Duodenal mucosa (tissue), 2 donors: Measurements from ENCODE around the gene MAN2B2.

Experiments
- H3K27ac ChIP-seq: one replicate; pipeline ENCODE4 v1.7.0; 2013; ENCODE audit warnings: low read depth, low read length
- H3K27me3 ChIP-seq, 2 donors: one replicate each; pipeline ENCODE4 v1.7.0; 2013; ENCODE audit warnings: low read length in 2 of 2, control low read depth in 1 of 2; ENCODE audit not compliant: insufficient read depth in 2 of 2, control insufficient read depth in 1 of 2
- H3K36me3 ChIP-seq, 2 donors: one replicate each; pipeline ENCODE4 v1.7.0; 2013; ENCODE audit warnings: low read length in 2 of 2, control low read depth in 1 of 2; ENCODE audit not compliant: insufficient read depth in 2 of 2, control insufficient read depth in 1 of 2
- H3K4me1 ChIP-seq, 2 donors: one replicate each; pipeline ENCODE4 v1.7.0; 2013; ENCODE audit warnings: low read length in 2 of 2, control low read depth in 1 of 2; ENCODE audit not compliant: insufficient read depth in 2 of 2, control insufficient read depth in 1 of 2
- H3K4me3 ChIP-seq, 2 donors: one replicate each; pipeline ENCODE4 v1.7.0; 2013; ENCODE audit warnings: low read length in 2 of 2, low read depth in 1 of 2
- H3K9ac ChIP-seq, 2 donors: one replicate each; pipeline ENCODE4 v1.7.0; 2013; ENCODE audit warnings: low read length in 2 of 2, low read depth in 1 of 2
- H3K9me3 ChIP-seq, 2 donors: one replicate each; pipeline ENCODE4 v1.7.0; 2013; ENCODE audit warnings: low read length in 2 of 2, control low read depth in 1 of 2; ENCODE audit not compliant: control insufficient read depth in 1 of 2

Gene MAN2B2

DNA sequence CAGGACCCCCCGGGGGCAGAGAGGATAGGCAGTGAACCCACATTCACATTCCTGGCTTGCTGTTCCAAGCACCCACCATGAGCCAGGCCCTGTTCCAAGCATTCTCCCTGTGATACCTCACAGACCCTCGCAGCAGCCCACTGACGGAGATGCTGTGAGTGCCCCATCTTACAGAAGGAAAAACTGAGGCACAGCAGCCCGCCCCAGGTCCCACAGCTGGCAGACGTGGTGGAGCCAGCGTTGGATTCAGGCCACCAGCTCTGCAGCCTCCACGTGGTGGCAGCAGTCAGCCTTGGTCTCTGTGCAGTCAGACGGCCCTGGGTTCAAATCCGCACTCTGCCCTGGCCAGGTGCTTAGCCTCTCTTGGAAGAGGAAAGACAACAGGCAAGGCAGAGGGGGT is 16.8 kb downstream of the MAN2B2 start:
- Histone ChIP-seq H3K4me1 (no peaks in the 10 kb centered on the region), H3K27ac (no peak overlapping the region), H3K36me3 (peaks cover 14 to 30% of the 10 kb centered on the region in 2 donors), H3K27me3 (no peaks in the 10 kb centered on the region), H3K9ac (no peak overlapping the region), H3K4me3 (no peak overlapping the region), H3K9me3 (no peaks in the 10 kb centered on the region)

DNA sequence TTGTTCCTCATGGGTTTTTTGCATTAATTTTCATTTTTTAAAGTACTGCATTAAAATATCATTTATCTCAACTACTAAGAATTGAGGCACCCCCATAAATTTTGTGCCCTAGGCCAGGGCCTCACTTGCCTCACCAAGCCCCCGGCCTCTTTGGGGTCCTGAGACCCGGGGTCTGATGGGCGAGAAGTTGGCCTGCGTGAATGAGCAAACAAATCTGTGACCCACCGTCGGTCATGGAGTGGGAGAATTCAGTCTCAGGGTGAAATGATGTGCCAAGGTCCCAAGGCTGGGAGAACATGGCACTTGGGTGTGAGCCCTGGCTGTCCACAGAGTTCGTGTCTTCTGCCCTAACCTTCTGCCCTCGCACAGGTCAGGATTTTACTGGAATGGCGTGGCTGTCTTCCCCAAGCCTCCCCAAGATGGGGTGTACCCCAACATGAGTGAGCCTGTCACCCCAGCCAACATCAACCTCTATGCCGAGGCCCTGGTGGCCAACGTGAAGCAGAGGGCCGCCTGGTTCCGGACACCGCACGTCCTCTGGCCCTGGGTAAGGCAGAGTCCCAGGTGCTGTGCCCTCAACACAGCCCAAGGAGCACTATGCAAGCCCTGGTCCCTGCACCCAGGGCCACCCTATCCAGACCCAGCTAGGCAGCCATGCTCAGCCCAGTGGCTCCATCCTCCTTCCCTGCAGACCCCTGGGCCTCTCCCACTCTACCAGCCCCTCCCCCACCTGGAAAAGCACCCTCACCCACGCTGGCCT is 18.0 kb downstream of the MAN2B2 start:
- peaks cover 16 to 35% of the 10 kb centered on the region in 2 donors for H3K36me3 ChIP-seq
- no peaks in the 10 kb centered on the region for H3K9me3 ChIP-seq
- no peak overlapping the region for H3K27ac ChIP-seq
- H3K4me3 ChIP-seq, result no peak overlapping the region
- no peaks in the 10 kb centered on the region for H3K27me3 ChIP-seq
- no peaks in the 10 kb centered on the region for H3K4me1 ChIP-seq
- H3K9ac ChIP-seq, result no peak overlapping the region

DNA sequence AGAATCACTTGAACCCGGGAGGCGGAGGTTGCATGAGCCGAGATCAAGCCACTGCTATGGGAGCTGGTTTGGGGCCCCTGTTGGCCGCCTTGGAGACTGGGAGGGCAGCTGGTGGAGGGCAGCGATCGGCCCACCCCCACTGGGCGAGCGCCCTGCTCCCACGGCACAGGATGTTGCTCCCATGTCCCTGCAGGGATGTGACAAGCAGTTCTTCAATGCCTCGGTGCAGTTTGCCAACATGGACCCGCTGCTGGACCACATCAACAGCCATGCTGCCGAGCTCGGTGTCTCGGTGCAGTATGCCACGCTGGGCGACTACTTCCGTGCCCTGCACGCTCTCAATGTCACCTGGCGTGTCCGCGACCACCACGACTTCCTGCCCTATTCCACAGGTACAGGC is 19.4 kb downstream of the MAN2B2 start:
- Histone ChIP-seq H3K4me3 (no peak overlapping the region), H3K4me1 (no peaks in the 10 kb centered on the region), H3K27me3 (no peaks in the 10 kb centered on the region), H3K27ac (no peak overlapping the region), H3K36me3 (peaks cover 25 to 37% of the 10 kb centered on the region in 2 donors), H3K9ac (no peak overlapping the region), H3K9me3 (no peaks in the 10 kb centered on the region)

DNA sequence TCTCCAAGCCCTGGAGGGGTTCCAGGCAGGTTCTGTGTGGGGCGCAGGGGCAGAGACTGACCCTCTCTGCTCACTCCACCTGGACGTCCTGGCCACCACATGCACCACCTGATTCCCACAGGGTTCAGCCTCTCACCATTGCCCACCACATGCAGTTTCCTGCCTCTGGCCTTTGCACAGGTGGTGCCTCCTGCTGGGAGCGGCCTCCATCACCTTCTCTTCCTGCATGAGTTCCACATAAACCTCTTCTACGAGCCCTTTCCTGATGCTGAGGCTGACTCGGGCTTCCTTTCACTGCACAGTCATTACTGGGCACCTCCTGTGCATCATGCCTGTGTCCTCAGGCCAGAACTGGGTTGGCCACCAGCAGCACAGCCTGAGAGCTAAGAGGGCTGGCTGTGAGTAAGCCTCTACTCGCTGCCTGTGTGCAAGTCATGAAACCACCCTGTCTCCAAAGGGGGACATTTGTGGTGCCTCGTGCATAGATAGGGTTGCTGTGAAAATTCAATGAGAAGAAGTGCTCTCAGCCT is 19.9 kb downstream of the MAN2B2 start:
- no peaks in the 10 kb centered on the region for H3K4me1 ChIP-seq
- H3K4me3 ChIP-seq, result no peak overlapping the region
- H3K27ac ChIP-seq, result no peak overlapping the region
- H3K27me3 ChIP-seq, result no peaks in the 10 kb centered on the region
- peaks cover 25 to 37% of the 10 kb centered on the region in 2 donors for H3K36me3 ChIP-seq
- no peak overlapping the region for H3K9ac ChIP-seq
- H3K9me3 ChIP-seq, result no peaks in the 10 kb centered on the region

DNA sequence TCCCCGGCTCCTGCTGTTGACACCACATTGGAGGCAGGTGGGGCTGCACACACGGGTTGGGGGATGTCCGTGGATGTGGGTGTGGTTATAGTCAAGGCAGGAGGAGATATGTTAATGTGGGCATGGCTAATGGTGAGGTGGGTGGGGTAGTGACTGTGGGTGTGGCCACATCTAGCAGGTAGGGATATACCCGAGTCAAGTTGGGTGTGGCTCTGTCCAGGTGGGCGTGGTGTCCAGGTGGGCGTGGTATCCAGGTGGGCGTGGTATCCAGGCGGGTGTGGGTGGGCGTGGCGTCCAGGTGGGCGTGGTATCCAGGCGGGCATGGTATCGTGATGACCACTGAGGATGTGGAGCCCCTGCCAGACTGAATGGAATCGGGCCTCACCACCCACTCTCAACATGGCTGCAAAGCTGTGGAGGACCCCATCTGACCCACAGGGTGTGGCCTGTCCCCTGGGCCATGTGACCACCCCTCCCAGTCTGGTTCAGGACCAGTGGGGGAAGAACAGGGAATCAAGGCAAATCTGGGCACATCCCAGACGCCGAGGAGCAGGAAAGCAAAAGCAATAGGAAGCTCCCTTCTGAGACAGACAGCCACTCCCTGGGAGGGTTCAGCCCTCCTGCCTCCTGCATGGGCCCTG is 21.0 kb downstream of the MAN2B2 start:
- Histone ChIP-seq H3K27me3 (no peaks in the 10 kb centered on the region), H3K9me3 (no peaks in the 10 kb centered on the region), H3K27ac (no peak overlapping the region), H3K4me3 (no peak overlapping the region), H3K36me3 (peaks cover 26 to 44% of the 10 kb centered on the region in 2 donors), H3K4me1 (no peaks in the 10 kb centered on the region), H3K9ac (no peak overlapping the region)

DNA sequence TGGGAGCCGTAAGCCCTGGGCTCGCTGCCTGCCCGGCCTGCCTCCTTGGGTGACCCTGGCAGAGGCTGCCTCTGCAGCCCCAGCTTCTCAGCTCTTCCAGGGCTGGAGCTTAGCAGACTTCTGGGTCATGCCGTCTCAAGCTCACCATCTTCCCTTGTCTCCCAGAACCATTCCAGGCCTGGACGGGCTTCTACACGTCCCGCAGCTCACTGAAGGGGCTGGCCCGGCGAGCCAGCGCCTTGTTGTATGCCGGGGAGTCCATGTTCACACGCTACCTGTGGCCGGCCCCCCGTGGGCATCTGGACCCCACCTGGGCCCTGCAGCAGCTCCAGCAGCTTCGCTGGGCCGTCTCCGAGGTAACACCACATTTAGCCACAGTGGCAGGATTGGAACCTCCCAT is 22.0 kb downstream of the MAN2B2 start:
- Histone ChIP-seq H3K27ac (no peak overlapping the region), H3K9ac (no peak overlapping the region), H3K4me3 (no peak overlapping the region), H3K4me1 (no peaks in the 10 kb centered on the region), H3K36me3 (peaks cover 31 to 50% of the 10 kb centered on the region in 2 donors), H3K27me3 (no peaks in the 10 kb centered on the region), H3K9me3 (no peaks in the 10 kb centered on the region)

DNA sequence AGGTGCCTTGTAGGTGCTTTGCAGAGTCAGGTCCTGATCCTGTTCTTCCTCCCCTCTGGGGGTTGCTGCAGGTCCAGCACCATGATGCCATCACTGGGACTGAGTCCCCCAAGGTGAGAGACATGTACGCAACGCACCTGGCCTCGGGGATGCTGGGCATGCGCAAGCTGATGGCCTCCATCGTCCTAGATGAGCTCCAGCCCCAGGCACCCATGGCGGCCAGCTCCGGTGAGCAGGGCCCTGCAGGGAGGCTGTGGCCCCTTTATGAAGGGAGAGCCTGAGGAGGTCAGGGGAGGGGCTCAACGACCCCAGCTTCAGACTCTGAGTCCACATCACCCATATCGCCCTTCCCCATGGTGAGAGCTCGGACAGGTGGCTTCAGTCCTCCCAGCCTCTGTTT is 23.1 kb downstream of the MAN2B2 start:
- no peak overlapping the region for H3K9ac ChIP-seq
- no peaks in the 10 kb centered on the region for H3K27me3 ChIP-seq
- H3K9me3 ChIP-seq, result no peaks in the 10 kb centered on the region
- peaks cover 31 to 54% of the 10 kb centered on the region in 2 donors for H3K36me3 ChIP-seq
- H3K4me1 ChIP-seq, result no peaks in the 10 kb centered on the region
- H3K4me3 ChIP-seq, result no peak overlapping the region
- H3K27ac ChIP-seq, result no peak overlapping the region

DNA sequence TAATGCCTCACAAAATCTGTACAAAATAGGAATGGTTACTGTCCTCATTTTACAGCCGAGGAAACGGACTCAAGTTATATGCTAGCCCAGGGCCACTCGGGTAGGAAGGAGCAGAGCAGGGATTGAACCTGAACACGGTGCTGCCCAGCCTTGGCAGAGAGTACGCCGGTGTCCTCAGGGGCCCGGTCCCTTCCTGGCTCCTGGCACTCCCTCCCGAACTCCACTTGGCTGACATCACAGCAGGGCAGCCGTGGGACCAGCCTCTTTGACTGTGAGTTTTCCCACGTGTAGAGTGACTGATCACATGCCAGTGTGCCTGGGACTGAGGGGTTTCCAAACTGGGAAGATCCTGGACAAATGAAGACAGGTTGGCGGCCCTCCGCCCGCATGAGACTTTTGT is 23.7 kb downstream of the MAN2B2 start:
- Histone ChIP-seq H3K36me3 (peaks cover 26 to 52% of the 10 kb centered on the region in 2 donors), H3K9ac (no peak overlapping the region), H3K27ac (no peak overlapping the region), H3K4me1 (no peaks in the 10 kb centered on the region), H3K4me3 (no peak overlapping the region), H3K27me3 (no peaks in the 10 kb centered on the region), H3K9me3 (no peaks in the 10 kb centered on the region)

DNA sequence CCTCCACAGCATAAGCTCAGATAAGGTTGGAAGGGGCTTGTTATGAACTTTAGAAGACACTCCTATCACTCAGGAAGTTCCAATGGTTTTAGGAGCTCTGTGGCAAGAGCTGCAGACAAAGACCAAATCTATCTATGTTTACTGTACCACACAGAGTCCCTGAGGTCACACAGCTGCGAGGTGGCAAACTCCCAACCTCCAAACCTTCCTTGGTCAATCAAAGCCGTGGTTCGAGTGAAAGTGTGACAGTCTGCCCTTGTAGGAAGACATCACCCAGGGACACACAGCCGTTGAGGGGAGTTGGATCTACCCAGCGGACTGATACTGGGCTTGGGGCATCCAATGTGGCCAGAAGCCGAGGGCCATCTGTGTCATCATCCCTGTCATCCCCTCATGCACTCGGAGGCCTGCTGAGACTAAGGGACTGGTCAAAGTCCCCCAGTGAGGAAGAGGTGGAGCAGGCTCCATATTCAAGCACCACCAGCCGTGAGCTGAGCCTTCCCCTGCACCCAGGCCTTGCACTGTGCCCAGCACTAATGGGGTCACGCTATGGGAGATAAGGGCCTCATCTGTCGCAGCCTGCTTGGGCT is 26.8 kb downstream of the MAN2B2 start:
- no peak overlapping the region for H3K27ac ChIP-seq
- H3K9me3 ChIP-seq, result peaks cover 4 to 7% of the 10 kb centered on the region in 2 donors
- H3K9ac ChIP-seq, result no peak overlapping the region
- H3K36me3 ChIP-seq, result peaks cover 28 to 60% of the 10 kb centered on the region in 2 donors
- no peaks in the 10 kb centered on the region for H3K4me1 ChIP-seq
- no peak overlapping the region for H3K4me3 ChIP-seq
- no peaks in the 10 kb centered on the region for H3K27me3 ChIP-seq

DNA sequence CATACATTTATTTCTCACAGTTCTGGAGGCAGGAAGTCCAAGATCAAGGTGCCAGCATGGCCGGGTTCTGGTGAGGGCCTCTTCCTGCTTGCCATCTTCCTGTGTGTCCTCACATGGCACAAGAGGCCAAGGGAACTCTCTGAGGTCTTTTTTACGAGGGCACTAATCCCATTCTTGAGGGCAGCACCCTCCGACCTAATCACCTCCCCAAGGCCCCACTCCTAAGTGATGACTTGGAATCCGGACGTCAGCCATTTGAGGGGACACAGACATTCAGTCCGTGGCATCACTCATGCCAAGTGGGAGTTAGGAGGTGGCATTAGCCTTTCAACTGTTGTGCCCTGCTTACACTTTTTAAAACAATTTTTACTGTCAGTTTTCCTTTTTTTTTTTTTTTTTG is 27.3 kb downstream of the MAN2B2 start:
- H3K4me1 ChIP-seq, result no peaks in the 10 kb centered on the region
- H3K27me3 ChIP-seq, result no peaks in the 10 kb centered on the region
- peaks cover 4 to 7% of the 10 kb centered on the region in 2 donors for H3K9me3 ChIP-seq
- H3K9ac ChIP-seq, result no peak overlapping the region
- peaks cover 28 to 64% of the 10 kb centered on the region in 2 donors for H3K36me3 ChIP-seq
- no peak overlapping the region for H3K4me3 ChIP-seq
- no peak overlapping the region for H3K27ac ChIP-seq
